NCI-H2196 (cell line): ENCODE results near the gene TWF1.
"Not testable (repeated sequence)": the region's sequence is repeated elsewhere in the genome, so short reads cannot be mapped to it uniquely, and the experiment has no call there.

Experiments used
- DNase-seq: peaks from one replicate; lab custom pipeline; 2025; ENCODE audit not compliant: unreplicated experiment; lab: John Stamatoyannopoulos, UW

TWF1 gene

GRCh38 chr12:43806737-43807072 is 588 bp upstream of the TWF1 start:
- DNase-seq = no peak

DNA sequence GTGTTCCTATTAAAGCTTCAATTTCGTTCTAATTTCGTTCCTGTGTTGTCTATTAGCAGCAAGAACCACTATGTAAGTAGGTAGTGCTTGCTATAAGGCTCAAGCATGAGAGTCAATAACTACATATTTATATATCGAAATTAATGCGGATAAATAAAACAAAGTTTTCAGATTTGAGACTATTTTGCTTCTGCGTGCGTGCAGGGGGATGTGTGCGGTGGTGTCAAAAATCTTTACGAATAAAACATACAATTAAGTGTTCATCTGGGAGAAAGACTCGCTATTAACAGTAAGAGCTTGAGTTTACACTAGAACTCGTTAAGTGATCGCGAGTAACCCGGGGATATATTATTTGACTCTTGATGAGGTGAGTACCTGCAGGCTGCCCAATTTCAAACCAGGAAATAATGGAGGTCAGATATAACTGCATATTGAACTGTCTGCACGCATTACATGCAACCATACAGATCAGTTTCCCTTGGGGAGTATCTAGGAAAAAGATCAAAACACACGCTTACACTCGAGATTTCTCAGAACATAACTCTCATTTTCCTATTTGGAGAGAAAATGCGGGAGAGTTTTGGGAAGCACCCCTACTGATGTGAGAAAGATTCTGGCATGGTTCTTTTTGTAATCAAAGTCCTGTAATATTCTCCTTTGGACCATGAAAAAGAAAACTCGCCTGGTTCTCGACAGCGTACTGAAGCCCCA is 813 bp downstream of the TWF1 start:
- DNase-seq = no peak

DNA sequence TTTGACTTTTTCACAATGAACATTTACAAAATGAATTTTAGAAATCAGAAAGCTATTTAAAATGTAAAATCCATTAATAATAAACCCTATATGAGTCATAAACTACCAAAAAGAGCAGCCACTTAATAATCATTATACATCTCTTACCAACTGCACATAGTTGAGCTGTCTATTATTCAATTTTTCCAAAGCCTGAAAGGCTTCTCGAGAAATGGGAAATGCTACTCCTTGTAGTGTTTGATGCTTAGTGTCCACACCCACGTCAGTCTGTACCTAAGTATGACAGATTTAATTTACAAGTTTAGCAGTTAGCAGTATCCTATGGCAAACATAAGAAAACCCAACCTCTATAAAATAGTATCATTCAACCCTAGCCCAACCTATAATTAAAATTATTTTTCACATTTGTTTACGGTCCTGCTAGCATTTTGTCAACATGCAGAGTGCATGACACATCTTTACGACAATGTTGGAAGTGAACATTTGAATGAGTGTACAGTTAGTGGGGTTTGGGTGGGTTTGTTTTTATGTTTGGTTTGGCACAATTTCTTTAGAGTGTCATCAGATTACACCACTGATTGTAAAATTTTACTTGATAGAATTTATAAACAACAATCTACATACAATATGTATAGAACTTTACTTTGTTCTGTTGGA is 8.4 kb downstream of the TWF1 start:
- DNase-seq = no peak

- peak; percentile 59 for DNase-seq
Observed at GRCh38 chr12:43795716-43796280, 10.3 kb downstream of the TWF1 start.

DNA sequence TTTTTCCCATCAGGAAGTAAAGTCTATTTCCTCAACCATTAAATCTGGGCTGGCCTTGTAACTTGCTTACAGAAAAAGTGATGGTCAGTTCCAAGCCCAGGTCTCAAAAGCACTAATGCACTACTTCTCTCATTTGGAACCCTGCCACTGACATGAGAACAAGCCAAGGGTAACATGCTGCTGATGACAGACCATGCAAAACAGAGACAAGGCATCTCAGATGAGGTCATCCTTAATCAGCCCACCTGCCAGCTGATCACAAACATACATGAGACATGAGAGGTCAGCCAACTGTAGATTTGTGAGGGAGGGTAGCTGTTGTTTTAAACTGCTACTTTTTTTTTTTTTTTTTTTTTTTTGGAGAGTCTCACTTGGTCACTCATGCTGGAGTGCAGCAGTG is 16.2 kb downstream of the TWF1 start:
- peak; percentile 33 for DNase-seq

DNA sequence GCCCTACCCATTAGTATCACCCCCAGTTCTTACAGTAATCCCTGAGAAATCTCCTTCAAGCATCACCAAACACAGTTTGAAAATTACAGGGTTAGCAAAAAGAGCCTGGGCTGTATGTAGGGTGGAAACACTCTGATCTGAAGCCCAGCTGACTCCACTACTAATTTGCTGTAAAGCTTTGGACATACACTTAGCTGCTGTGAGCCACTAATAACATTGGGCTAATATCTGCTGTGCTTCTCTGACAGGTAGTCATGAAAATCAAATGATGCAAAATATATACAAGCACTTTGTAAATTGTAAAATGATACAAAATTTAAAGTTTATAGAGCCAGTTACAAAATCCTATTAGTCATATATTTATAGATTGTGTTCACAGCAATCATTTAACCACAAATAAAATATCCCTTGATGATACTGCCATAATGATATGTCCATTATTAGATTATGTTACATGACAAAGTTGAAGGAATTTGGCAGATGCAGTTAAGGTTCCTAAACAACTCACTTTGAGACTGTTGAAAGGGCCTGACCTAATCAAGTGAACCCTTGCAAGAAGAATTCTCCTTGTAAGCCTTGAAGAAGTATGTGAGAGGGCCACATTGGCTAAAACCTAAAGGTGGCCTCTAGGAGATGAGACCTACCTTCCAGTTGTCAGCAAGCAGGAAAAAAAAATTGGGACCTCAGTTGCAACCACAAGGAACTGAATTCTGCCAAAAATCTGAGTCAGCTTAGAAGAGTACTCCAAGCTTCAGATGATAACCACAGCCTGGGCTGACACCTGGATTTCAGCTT is 19.0 kb downstream of the TWF1 start:
- peak; percentile 12 for DNase-seq

GRCh38 chr12:43776498-43776897 is 29.6 kb downstream of the TWF1 start:
- DNase-seq = peak; percentile 10

- DNase-seq = no peak
Observed at GRCh38 chr12:43766291-43766690, 39.8 kb downstream of the TWF1 start.

DNA sequence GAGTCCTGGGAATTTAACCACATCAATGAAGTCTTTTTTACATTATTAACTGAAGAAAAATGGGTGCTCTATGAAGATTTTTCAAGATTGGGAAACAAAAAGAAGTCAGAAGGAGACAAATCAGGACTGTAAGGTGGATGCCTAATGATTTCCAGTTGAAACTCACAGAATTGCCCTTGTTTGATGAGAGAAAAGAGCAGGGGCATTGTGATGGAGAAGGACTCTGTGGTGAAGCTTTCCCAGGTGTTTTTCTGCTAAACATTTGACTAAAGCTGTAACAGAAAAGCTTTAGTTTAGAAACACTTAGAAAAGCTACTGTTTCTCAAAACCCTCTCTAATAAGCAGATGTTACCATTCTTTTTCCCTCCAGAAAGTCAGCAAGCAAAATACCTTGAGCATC is 41.6 kb downstream of the TWF1 start:
- no peak for DNase-seq

- DNase-seq = no peak
Observed at GRCh38 chr12:43763769-43764168, 42.3 kb downstream of the TWF1 start.

DNA sequence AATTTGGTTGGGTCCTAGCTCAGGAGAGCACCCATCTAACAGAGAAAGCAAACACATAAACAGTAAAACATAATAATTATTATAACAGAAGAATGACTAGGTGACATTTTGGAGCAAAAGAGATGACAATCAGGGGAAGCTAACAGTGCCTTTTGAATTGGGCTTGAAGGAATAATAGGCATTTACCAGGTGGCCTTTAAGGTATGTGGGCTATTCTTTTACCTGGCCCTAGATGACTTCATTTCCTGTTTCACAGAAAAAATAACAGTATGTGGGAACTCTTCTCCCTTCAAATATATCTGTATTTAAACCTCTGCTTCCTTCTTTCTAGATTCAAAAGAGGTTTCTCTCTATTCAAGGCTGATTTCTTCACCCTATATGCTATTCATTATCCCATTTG is 43.5 kb downstream of the TWF1 start:
- DNase-seq = no peak

DNA sequence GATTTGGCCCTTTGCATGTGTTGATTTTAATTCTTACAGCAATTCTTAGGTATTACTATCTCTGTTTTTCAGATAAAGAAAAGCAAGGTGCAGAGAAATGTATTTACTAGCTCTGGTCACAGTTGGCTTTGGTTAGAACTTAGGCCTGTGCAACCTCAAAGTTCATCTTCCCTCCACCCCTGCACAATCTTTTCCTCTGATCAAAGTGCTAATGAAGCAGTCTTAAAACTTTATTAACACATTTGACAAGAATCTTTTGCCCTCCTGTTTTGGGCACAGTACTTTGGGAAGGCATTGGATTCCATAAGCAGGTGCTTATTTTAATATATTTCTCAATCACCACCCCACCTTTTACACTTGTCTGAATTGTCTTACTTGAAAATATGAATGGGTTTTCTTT is 44.6 kb downstream of the TWF1 start:
- no peak for DNase-seq

- DNase-seq = no peak
Observed at GRCh38 chr12:43760396-43760795, 45.7 kb downstream of the TWF1 start.

- peak; percentile 97 for DNase-seq
Observed at GRCh38 chr12:43758728-43759563, 47.2 kb downstream of the TWF1 start, which contains the start of the genes IRAK4 and PUS7L. TSS of gene IRAK4 (plus strand) at chr12:43758951. CDS start at chr12:43768112, 9,161 bp downstream. TSS of gene PUS7L (minus strand) at chr12:43758790. CDS start at chr12:43755245, 3,545 bp downstream.

DNA sequence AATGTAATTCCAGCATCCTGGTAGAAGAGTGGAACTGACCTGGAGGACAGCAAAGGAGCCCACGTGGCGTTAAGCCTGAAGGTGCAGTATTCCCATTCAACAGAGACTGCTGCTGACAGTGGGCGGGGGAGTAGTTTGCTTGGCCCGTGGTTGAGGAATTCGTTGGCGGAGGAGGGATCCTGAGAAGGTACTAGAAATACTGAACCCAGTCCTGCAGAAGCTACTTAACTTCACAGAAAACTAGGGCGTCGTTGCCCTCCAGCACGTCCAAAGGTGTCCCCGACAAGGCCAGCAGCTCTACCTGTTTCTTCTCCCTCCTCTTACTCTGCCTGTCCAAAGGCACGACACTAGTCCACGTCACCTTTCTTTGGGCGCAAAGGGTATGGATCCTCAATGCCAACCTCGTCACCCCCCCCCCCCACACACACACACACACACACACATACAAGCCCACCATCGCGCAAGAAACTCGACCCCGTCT is 47.8 kb downstream of the TWF1 start:
- peak; percentile 46 for DNase-seq

- no peak for DNase-seq
Observed at GRCh38 chr12:43754015-43754414, 52.1 kb downstream of the TWF1 start.

GRCh38 chr12:43751360-43751759 is 54.8 kb downstream of the TWF1 start:
- not testable (repeated sequence) for DNase-seq

GRCh38 chr12:43750814-43751213 is 55.3 kb downstream of the TWF1 start:
- no peak for DNase-seq

GRCh38 chr12:43749016-43749415 is 57.1 kb downstream of the TWF1 start:
- no peak for DNase-seq

DNA sequence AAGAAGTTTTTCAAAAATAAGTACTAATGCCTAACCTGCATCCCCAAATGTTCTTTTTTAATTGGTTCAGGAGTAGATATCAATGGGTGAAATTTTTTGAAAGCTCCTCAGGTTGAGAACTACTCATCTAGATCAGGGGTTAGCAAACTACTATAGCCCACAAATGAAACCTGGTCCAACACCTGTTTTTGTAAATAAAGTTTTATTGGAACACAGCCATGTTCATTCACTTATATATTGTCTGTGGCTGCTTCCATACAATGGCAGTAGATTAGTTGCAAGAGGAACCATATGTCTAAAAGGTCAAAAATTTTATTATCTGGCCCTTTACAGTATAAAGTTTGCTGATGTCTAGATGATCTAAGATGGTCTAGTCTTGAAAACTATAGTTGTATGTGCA is 61.3 kb downstream of the TWF1 start:
- no peak for DNase-seq
